Smooth muscle cell (in vitro differentiated cells): Measurements from ENCODE around the gene CAMTA2. TPM values are rescaled to one million over a fixed set of nuclear protein-coding genes. Genes with fewer than 3 reads are reported as not detected.

Source experiments
- DNase-seq: peaks from one replicate; lab custom pipeline; 2025; ENCODE audit not compliant: unreplicated experiment; lab: John Stamatoyannopoulos, UW
- H2AFZ ChIP-seq: fragments of 200-600 bp; sonication (generic); 2 replicates; pipeline ENCODE4 v1.6.0; 2016; ENCODE audit warnings: antibody characterized with exemption, low read depth, mild to moderate bottlenecking
- H3F3A ChIP-seq: fragments of 200-600 bp; sonication (generic); 2 replicates; pipeline ENCODE4 v1.6.0; 2017; ENCODE audit warnings: antibody characterized with exemption, low read depth
- H3K27ac ChIP-seq: fragments of 200-600 bp; sonication (generic); 2 replicates; pipeline ENCODE4 v1.5.1; 2016; ENCODE audit warnings: low read depth, mild to moderate bottlenecking
- H3K27me3 ChIP-seq: fragments of 200-600 bp; sonication (generic); 2 replicates; pipeline ENCODE4 v1.6.1; 2016; ENCODE audit warnings: low read depth, mild to moderate bottlenecking
- H3K36me3 ChIP-seq: fragments of 200-600 bp; sonication (generic); 2 replicates; pipeline ENCODE4 v1.5.1; 2016; ENCODE audit warnings: low read depth
- H3K4me1 ChIP-seq: fragments of 200-600 bp; sonication (generic); 2 replicates; pipeline ENCODE4 v1.5.1; 2016; ENCODE audit warnings: low read depth
- H3K4me2 ChIP-seq: fragments of 200-600 bp; sonication (generic); 2 replicates; pipeline ENCODE4 v1.6.0; 2016; ENCODE audit warnings: mild to moderate bottlenecking
- H3K4me3 ChIP-seq: fragments of 200-600 bp; sonication (generic); 2 replicates; pipeline ENCODE4 v1.5.1; 2016; ENCODE audit warnings: mild to moderate bottlenecking
- H3K79me2 ChIP-seq: fragments of 200-600 bp; sonication (generic); 2 replicates; pipeline ENCODE4 v1.6.0; 2016; ENCODE audit warnings: low read depth, mild to moderate bottlenecking
- H3K9ac ChIP-seq: fragments of 200-600 bp; sonication (generic); 2 replicates; pipeline ENCODE4 v1.6.0; 2016; ENCODE audit warnings: low read depth
- H3K9me3 ChIP-seq: fragments of 200-600 bp; sonication (generic); replicated peaks from 2 replicates; pipeline ENCODE4 v1.5.1; 2016; ENCODE audit warnings: low read depth
- H4K20me1 ChIP-seq: fragments of 200-600 bp; sonication (generic); 2 replicates; pipeline ENCODE4 v1.6.0; 2016; ENCODE audit warnings: low read depth
- WGBS: methylation state at CpG from one replicate; pipeline ENCODE4 v1.1.7; 2016; ENCODE audit warnings: low lambda C conversion rate; 5-methylcytosine and 5-hydroxymethylcytosine counted together
- polyA plus RNA-seq: library from polyadenylated mRNA; unstranded; fragments of >200 nt; fragmentation: Nextera tagmentation; extraction: Ambion mirVana; gene quantifications from 2 replicates; pipeline ENCODE4 v1.2.1, GENCODE V29; 2016
- total RNA-seq: library from RNA; depleted of rRNA; stranded (reverse); fragments of >200 nt; gene quantifications from 2 replicates; pipeline ENCODE4 v1.2.3, GENCODE V29; 2014
- TF ChIP-seq, protein P1 (sequence below): fragments of 200-600 bp; sonication (generic); IDR thresholded peaks from 2 replicates; pipeline ENCODE4 v1.5.1; 2017; ENCODE audit warnings: borderline replicate concordance, mild to moderate bottlenecking, antibody characterized with exemption; ENCODE audit not compliant: insufficient read depth, poor library complexity, severe bottlenecking

Gene CAMTA2
- total and polyA plus RNA-seq, 2 experiments from 2014 or later, result 5.1 to 26.2 TPM

- no peaks in the 10 kb centered on the region for H3K79me2 ChIP-seq
- H3K27me3 ChIP-seq, result no peaks in the 10 kb centered on the region
- H3K9me3 ChIP-seq, result no peaks in the 10 kb centered on the region
- peak overlapping the region; percentile 62 for H3K27ac ChIP-seq
- DNase-seq, result no peak
- H3K4me1 ChIP-seq, result peaks cover 16% of the 10 kb centered on the region
- no peak overlapping the region for H2AFZ ChIP-seq
- peaks cover 5% of the 10 kb centered on the region for H3F3A ChIP-seq
- no peak overlapping the region for H3K4me2 ChIP-seq
- H3K4me3 ChIP-seq, result no peak overlapping the region
- WGBS, result 79% methylated on average over 14 of the region's 14 CpGs
- H4K20me1 ChIP-seq, result no peaks in the 10 kb centered on the region
- no peaks in the 10 kb centered on the region for H3K36me3 ChIP-seq
- no peak overlapping the region for H3K9ac ChIP-seq
- TF ChIP-seq, protein P1, sequence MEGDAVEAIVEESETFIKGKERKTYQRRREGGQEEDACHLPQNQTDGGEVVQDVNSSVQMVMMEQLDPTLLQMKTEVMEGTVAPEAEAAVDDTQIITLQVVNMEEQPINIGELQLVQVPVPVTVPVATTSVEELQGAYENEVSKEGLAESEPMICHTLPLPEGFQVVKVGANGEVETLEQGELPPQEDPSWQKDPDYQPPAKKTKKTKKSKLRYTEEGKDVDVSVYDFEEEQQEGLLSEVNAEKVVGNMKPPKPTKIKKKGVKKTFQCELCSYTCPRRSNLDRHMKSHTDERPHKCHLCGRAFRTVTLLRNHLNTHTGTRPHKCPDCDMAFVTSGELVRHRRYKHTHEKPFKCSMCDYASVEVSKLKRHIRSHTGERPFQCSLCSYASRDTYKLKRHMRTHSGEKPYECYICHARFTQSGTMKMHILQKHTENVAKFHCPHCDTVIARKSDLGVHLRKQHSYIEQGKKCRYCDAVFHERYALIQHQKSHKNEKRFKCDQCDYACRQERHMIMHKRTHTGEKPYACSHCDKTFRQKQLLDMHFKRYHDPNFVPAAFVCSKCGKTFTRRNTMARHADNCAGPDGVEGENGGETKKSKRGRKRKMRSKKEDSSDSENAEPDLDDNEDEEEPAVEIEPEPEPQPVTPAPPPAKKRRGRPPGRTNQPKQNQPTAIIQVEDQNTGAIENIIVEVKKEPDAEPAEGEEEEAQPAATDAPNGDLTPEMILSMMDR, result no peak
These were observed 34.0 kb downstream of the CAMTA2 start for GRCh38 chr17:4953451-4953961.

- Histone ChIP-seq H3K9ac (no peak overlapping the region), H3K4me2 (no peak overlapping the region), H3K4me3 (no peak overlapping the region), H3K79me2 (peaks cover 17% of the 10 kb centered on the region), H3K27ac (no peak overlapping the region), H4K20me1 (peaks cover 12% of the 10 kb centered on the region), H2AFZ (no peak overlapping the region), H3K4me1 (peaks cover 23% of the 10 kb centered on the region), H3K27me3 (no peaks in the 10 kb centered on the region), H3F3A (peaks cover 16% of the 10 kb centered on the region), H3K9me3 (no peaks in the 10 kb centered on the region), H3K36me3 (no peaks in the 10 kb centered on the region)
- TF ChIP-seq, protein P1, result no peak
- no peak for DNase-seq
- WGBS, result 70% methylated on average over 3 of the region's 3 CpGs
These were observed 36.0 kb downstream of the CAMTA2 start for GRCh38 chr17:4951486-4951885.

DNA sequence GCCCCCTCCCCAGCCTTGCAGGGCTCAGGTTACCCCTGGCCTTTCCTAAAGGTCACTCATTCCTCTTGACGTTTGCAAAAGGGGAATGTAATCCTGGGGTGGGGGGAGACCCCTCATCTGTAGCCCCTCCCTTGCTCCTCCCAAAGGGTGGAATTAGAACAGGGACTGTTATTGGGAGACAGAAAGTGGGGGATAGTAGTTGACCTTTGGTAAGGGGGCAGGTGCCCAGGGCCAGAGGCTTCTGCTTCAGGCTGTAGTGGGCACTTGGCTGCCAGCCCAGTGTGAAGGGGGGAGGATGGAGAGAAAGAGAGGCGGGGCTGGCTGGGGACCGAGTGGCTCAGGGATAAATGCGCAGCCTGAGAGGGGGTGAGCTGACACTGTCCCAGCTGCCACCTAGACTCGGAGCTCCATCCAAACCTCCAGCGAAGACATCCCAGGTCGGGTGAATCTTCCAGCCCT lies 36.7 kb downstream of the CAMTA2 start, which contains the start of gene ENO3:
TSS of gene ENO3 (plus strand) at position 374 of the 459 bp plus-strand sequence. CDS start 711 bp downstream, outside the sequence.
- no peaks in the 10 kb centered on the region for H3K9me3 ChIP-seq
- H3K4me2 ChIP-seq, result peak within 1 kb of the TSS; percentile 90
- no peaks in the 10 kb centered on the region for H3K27me3 ChIP-seq
- peak within 1 kb of the TSS; percentile 72 for H3K9ac ChIP-seq
- peak within 1 kb of the TSS; percentile 96 for H3K27ac ChIP-seq
- peak within 1 kb of the TSS; percentile 96 for H3K4me3 ChIP-seq
- WGBS, result 42% methylated on average over 6 of the region's 7 CpGs
- TF ChIP-seq, protein P1, result no peak
- peaks cover 29% of the 10 kb centered on the region for H3K4me1 ChIP-seq
- no peak for DNase-seq
- H3K36me3 ChIP-seq, result no peaks in the 10 kb centered on the region
- H2AFZ ChIP-seq, result peak within 1 kb of the TSS; percentile 74
- H4K20me1 ChIP-seq, result peaks cover 20% of the 10 kb centered on the region
- peaks cover 24% of the 10 kb centered on the region for H3K79me2 ChIP-seq
- peaks cover 22% of the 10 kb centered on the region for H3F3A ChIP-seq
